MCF 10A (cell line): ENCODE results near the gene SUPV3L1. TPM values are rescaled to one million over a fixed set of nuclear protein-coding genes. Genes with fewer than 3 reads are reported as not detected.
A peak's percentile ranks its signal among the peaks of the same experiment; 100 is the strongest.

ENCODE experiments used
- BruUV-seq: library from RNA; stranded (reverse); fragments of 400-500 nt; replicated peaks from 2 replicates; lab custom pipeline; 2021; lab: Mats Ljungman, UMichigan
- CTCF ChIA-PET: fragments of 300-600 bp; sonication (Branson Sonifier 250); formaldehyde crosslinking; extraction: SDS; loops from one replicate; lab custom pipeline; 2021; ENCODE audit warnings: antibody characterized with exemption, inconsistent platforms; lab: Yijun Ruan, JAX
- POLR2A ChIA-PET: fragments of 300-600, 350-650 bp; sonication (Branson Sonifier 250); formaldehyde crosslinking; extraction: SDS; loops from one replicate; lab custom pipeline; 2020; ENCODE audit warnings: antibody characterized with exemption, inconsistent platforms; lab: Yijun Ruan, JAX
- DNase-seq: peaks from one replicate; pipeline ENCODE4 v3.0.0-alpha.2; 2018; ENCODE audit not compliant: unreplicated experiment
- H3K27ac Mint-ChIP-seq: one replicate; pipeline ENCODE4 v1.8.0; 2022; ENCODE audit warnings: mild to moderate bottlenecking, low read depth, mixed read lengths; ENCODE audit not compliant: unreplicated experiment
- H3K27me3 Mint-ChIP-seq: one replicate; pipeline ENCODE4 v1.8.0; 2022; ENCODE audit warnings: mixed read lengths; ENCODE audit not compliant: insufficient read depth, unreplicated experiment
- H3K36me3 Mint-ChIP-seq: one replicate; pipeline ENCODE4 v1.8.0; 2022; ENCODE audit warnings: mild to moderate bottlenecking, moderate library complexity, mixed read lengths; ENCODE audit not compliant: insufficient read depth, unreplicated experiment
- H3K4me1 Mint-ChIP-seq: one replicate; pipeline ENCODE4 v1.8.0; 2022; ENCODE audit warnings: mixed read lengths; ENCODE audit not compliant: insufficient read depth, unreplicated experiment
- H3K4me3 Mint-ChIP-seq: one replicate; pipeline ENCODE4 v1.8.0; 2022; ENCODE audit warnings: mild to moderate bottlenecking, moderate library complexity, mixed read lengths; ENCODE audit not compliant: unreplicated experiment
- H3K9me3 Mint-ChIP-seq: one replicate; pipeline ENCODE4 v1.8.0; 2022; ENCODE audit warnings: mixed read lengths; ENCODE audit not compliant: unreplicated experiment
- intact Hi-C: fragments of 100-400 bp; cut with micrococcal nuclease; formaldehyde crosslinking; loops from 2 replicates; pipeline ENCODE4 v1.14.1; 2022
- total RNA-seq: library from RNA; stranded (reverse); gene quantifications from 2 replicates; pipeline ENCODE4 v1.2.3, GENCODE V29; 2022
- TF ChIP-seq, protein P1 (sequence below): fragments of 200-600 bp; IDR thresholded peaks from one replicate; pipeline ENCODE4 v1.8.0; 2022; ENCODE audit warnings: antibody characterized with exemption, mild to moderate bottlenecking; ENCODE audit not compliant: unreplicated experiment

Gene SUPV3L1
- total RNA-seq, 1 experiment from 2014 or later, result 73.6 TPM

DNA sequence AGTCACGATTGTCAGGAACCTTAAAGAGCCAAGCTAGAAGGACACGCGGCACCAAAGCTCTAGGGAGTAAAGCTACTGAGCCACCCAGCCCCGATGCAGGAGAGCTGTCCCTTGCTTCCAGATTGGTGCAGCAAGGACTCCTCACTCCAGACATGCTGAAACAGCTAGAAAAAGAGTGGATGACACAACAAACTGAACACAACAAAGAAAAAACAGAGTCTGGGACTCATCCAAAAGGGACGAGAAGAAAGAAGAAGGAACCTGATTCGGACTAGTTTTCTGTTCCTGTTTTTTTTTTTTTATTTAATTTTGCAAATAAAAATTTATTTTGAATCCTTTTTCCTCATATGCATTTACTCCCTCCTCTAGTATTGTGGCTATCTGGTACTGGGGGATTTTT is 28.7 kb downstream of the SUPV3L1 start:
- Mint-ChIP-seq H3K9me3 (no peaks in the 10 kb centered on the region), H3K27me3 (no peaks in the 10 kb centered on the region), H3K4me3 (no peak overlapping the region), H3K27ac (no peak overlapping the region), H3K4me1 (peaks cover 5% of the 10 kb centered on the region), H3K36me3 (peaks cover 51% of the 10 kb centered on the region)
- CTCF ChIA-PET, result no interaction called here
- POLR2A ChIA-PET, result interaction anchor here (1.2 kb wide), 1 partner anchor 8 kb away, joined by 5 read pairs; no protein-coding TSS in a partner anchor
- TF ChIP-seq, protein P1, sequence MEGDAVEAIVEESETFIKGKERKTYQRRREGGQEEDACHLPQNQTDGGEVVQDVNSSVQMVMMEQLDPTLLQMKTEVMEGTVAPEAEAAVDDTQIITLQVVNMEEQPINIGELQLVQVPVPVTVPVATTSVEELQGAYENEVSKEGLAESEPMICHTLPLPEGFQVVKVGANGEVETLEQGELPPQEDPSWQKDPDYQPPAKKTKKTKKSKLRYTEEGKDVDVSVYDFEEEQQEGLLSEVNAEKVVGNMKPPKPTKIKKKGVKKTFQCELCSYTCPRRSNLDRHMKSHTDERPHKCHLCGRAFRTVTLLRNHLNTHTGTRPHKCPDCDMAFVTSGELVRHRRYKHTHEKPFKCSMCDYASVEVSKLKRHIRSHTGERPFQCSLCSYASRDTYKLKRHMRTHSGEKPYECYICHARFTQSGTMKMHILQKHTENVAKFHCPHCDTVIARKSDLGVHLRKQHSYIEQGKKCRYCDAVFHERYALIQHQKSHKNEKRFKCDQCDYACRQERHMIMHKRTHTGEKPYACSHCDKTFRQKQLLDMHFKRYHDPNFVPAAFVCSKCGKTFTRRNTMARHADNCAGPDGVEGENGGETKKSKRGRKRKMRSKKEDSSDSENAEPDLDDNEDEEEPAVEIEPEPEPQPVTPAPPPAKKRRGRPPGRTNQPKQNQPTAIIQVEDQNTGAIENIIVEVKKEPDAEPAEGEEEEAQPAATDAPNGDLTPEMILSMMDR, result no peak
- BruUV-seq, result no TSS peak
- no peak for DNase-seq
- intact Hi-C loops, result no loop called here

GRCh38 chr10:69209787-69210484 is 29.9 kb downstream of the SUPV3L1 start:
- TF ChIP-seq, protein P1, result no peak
- Mint-ChIP-seq H3K4me1 (peaks cover 5% of the 10 kb centered on the region), H3K36me3 (peaks cover 43% of the 10 kb centered on the region), H3K27ac (no peak overlapping the region), H3K27me3 (no peaks in the 10 kb centered on the region), H3K9me3 (no peaks in the 10 kb centered on the region), H3K4me3 (no peak overlapping the region)
- DNase-seq, result no peak
- ChIA-PET CTCF (interaction anchor here (0.5 to 0.7 kb wide), 2 partner anchors 85 to 297 kb away, joined by 3 to 6 read pairs; no protein-coding TSS in a partner anchor), POLR2A (interaction anchor here (1.4 kb wide), 1 partner anchor 14 kb away, joined by 4 read pairs; no protein-coding TSS in a partner anchor)
- intact Hi-C loops, result no loop called here
- BruUV-seq, result TSS peak; percentile 6

DNA sequence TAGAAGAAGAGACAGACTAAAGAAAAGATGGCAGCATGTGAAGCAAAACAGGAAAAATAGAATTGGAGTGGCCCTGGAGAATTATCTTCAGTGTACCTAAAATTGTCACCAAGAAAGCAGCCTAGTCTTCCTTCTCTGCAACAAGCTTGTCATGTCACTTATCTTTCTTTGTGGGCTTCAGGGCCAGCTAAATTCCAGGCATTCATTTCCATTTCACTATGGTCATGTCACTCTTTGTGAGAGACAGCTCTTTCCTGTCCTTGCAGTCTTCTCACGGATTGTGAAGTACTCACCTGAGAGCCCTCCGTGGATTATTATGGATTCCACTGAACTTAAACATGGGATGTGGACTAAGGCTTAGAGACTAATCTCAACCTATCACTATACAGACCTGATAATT is 31.1 kb downstream of the SUPV3L1 start:
- TF ChIP-seq, protein P1, result no peak
- Mint-ChIP-seq H3K27me3 (no peaks in the 10 kb centered on the region), H3K27ac (no peak overlapping the region), H3K9me3 (no peaks in the 10 kb centered on the region), H3K4me1 (peaks cover 5% of the 10 kb centered on the region), H3K4me3 (no peak overlapping the region), H3K36me3 (peaks cover 38% of the 10 kb centered on the region)
- intact Hi-C loops, result no loop called here
- no TSS peak for BruUV-seq
- no peak for DNase-seq
- CTCF ChIA-PET, result no interaction called here
- POLR2A ChIA-PET, result interaction anchor here (1.4 kb wide), 1 partner anchor 15 kb away, joined by 4 read pairs; no protein-coding TSS in a partner anchor

DNA sequence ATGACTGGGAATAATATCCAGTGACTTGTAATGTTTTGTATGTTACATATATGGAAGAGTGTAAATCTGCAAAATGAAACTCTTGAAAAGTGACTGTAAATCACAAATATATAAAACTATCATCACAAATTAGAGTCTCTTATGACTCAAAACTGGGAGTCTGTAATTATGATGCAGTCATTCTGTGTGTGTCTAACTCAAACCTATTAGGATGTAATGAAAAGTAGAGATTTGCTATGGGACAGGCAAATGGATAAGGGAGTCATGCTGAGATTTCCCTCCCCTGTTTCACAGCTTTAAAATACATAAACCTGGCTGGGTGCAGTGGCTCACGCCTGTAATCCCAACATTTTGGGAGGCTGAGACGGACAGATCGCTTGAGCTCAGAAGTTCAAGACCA is 31.5 kb downstream of the SUPV3L1 start:
- no peak for DNase-seq
- no peaks in the 10 kb centered on the region for H3K9me3 Mint-ChIP-seq
- H3K27me3 Mint-ChIP-seq, result no peaks in the 10 kb centered on the region
- TF ChIP-seq, protein P1, result no peak
- H3K36me3 Mint-ChIP-seq, result peaks cover 34% of the 10 kb centered on the region
- no peak overlapping the region for H3K4me3 Mint-ChIP-seq
- ChIA-PET CTCF (interaction anchor here (1.0 kb wide), 1 partner anchor 181 kb away, joined by 3 read pairs; no protein-coding TSS in a partner anchor), POLR2A (interaction anchor here (1.1 to 1.4 kb wide), 2 partner anchors 15 to 192 kb away, joined by 4 to 5 read pairs; no protein-coding TSS in a partner anchor)
- no TSS peak for BruUV-seq
- no peak overlapping the region for H3K27ac Mint-ChIP-seq
- intact Hi-C loops, result no loop called here
- H3K4me1 Mint-ChIP-seq, result peaks cover 5% of the 10 kb centered on the region
